Esophagus muscularis mucosa (tissue), 4 donors: Measurements from ENCODE around the gene ASXL2.

ENCODE experiments used
- CTCF ChIP-seq, 3 experiments: fragments of 200-600 bp in 2 of 3; fragments of 450-650 bp in 1 of 3; sonication (generic) in 2 of 3; IDR thresholded peaks; one replicate each; pipeline ENCODE4 v1.5.1; 2017 to 2019; ENCODE audit warnings: antibody characterized with exemption in 3 of 3, mild to moderate bottlenecking in 2 of 3, moderate library complexity in 1 of 3
- EP300 ChIP-seq: sonication (generic); formaldehyde crosslinking; IDR thresholded peaks from one replicate; pipeline ENCODE4 v1.6.1; 2017; ENCODE audit warnings: antibody characterized with exemption
- POLR2A ChIP-seq: fragments of 450-650 bp; IDR thresholded peaks from one replicate; pipeline ENCODE4 v1.6.1; 2017; ENCODE audit warnings: antibody characterized with exemption, moderate library complexity, mild to moderate bottlenecking, low read depth
- POLR2AphosphoS5 ChIP-seq, 2 donors: sonication (generic); formaldehyde crosslinking; IDR thresholded peaks; one replicate each; pipeline ENCODE4 v1.6.1; 2017; ENCODE audit warnings: antibody characterized with exemption in 2 of 2

- TF ChIP-seq CTCF (IDR thresholded peaks at IDR 0.05): no peak
- no peak for TF ChIP-seq POLR2AphosphoS5 (IDR thresholded peaks at IDR 0.05)
- TF ChIP-seq POLR2A: no peak
- TF ChIP-seq EP300: no peak
These were observed 23.2 kb downstream of the ASXL2 start for GRCh38 chr2:25855065-25855464.
